Middle frontal gyrus (tissue), 1 donor: Measurements from ENCODE around the gene ZNF366.

Source experiments
- DNase-seq: peaks from one replicate; pipeline ENCODE4 v3.0.0-alpha.2; 2015; ENCODE audit warnings: low spot score; ENCODE audit errors: extremely low spot score

The ZNF366 gene

DNA sequence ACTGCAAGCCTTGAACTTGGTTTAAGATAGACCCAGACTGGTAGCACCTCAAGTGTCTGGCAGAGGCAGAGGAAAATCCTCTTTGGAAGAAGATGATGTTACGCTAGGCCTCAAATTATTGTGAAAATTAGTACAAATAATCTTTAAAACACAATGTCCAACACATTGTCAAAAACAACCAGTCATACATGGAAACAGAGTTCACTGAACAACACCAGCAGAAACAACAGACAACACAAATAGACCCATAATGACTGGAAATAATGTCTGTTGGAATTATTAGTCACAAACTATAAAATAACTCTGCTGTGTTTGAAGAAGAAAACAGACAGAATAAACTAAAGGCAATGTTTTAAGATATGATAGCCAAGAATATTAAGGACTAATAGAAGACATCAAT lies 15.4 kb upstream of the ZNF366 start:
- no peak for DNase-seq

- DNase-seq = no peak
Observed at GRCh38 chr5:72519111-72519510, 11.9 kb upstream of the ZNF366 start.

- no peak for DNase-seq
Observed at GRCh38 chr5:72518001-72518683, 10.9 kb upstream of the ZNF366 start.

DNA sequence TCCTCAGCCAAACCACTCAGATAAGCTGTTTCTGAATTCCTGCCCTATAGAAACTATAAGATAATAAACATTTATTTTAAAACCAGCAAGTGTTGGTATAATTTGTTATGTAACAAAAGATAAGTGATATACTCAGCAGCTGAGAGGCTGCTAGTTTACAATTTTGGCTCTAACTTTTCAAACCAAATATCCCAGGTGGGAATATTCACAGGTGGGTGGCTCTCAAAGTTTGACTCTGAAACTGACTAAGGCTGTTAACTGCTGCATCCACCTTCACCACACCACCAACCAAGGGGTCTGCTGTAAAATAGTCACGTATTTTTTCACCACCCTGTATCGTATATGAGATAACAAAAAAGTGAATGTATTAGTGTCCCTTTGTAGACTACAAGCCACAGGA lies 9.7 kb upstream of the ZNF366 start:
- no peak for DNase-seq

DNA sequence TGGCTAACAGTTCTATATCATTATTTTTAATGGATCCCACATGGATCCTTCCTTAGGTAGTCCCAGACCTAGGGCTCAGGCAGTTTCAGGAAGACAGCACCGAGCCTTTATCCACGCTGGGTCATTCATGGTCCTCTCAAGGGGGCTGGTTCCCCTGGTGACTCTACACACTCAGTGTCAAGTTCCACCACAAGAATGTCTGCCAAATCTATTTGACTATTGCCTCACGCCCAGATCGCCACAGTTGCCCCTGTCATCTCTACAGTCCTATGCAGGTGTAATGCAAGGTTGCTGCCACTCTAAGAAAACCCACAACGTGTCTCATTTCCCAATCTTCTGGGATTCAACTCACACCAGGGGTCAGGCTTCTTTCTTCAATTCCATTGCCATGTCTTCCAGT lies 8.0 kb upstream of the ZNF366 start:
- no peak for DNase-seq

DNA sequence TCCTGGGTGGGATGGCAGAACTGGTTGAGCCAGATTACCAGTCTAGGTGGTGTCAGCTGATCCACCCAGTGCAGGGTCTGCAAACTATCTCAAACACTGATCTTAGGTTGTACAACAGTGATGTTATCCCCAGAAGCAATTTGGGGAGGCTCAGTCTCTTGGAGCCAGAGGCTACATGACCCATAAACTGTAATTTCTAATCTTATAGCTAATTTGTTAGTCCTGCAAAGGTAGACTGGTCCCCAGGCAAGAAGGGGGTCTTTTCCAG lies 5.3 kb upstream of the ZNF366 start:
- no peak for DNase-seq

GRCh38 chr5:72511774-72512592 lies 4.8 kb upstream of the ZNF366 start:
- DNase-seq = no peak

- no peak for DNase-seq
Observed at GRCh38 chr5:72511366-72511765, 4.2 kb upstream of the ZNF366 start.

DNA sequence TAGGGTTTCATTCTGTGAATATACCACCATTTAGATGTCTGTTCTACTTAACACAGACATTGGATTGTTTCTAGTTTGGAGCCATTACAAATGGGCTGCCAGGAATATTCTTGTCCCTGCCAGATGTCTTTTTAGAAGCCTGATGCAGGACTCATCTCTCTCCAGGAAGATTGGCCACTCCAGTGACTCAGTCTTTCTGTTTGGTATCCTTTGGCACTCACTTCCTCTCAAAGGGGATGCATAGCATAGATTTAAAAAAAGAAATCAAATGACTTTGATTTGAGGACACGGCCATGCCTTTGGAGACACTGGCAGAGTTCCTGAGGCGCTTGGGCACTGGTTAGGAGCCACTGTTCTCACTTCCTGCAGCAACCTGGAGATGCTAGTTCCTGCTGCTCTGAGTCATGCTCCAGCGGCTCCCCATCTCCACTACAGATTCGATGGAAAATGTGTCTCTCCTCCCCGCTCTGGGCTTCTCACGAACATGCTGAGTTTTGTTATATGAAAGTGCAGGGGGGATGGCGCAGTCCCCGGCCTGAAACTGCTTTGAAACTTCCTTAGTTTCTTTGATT lies 3.5 kb upstream of the ZNF366 start:
- peak; percentile 53 for DNase-seq

GRCh38 chr5:72509401-72509800 lies 2.2 kb upstream of the ZNF366 start:
- DNase-seq = no peak

DNA sequence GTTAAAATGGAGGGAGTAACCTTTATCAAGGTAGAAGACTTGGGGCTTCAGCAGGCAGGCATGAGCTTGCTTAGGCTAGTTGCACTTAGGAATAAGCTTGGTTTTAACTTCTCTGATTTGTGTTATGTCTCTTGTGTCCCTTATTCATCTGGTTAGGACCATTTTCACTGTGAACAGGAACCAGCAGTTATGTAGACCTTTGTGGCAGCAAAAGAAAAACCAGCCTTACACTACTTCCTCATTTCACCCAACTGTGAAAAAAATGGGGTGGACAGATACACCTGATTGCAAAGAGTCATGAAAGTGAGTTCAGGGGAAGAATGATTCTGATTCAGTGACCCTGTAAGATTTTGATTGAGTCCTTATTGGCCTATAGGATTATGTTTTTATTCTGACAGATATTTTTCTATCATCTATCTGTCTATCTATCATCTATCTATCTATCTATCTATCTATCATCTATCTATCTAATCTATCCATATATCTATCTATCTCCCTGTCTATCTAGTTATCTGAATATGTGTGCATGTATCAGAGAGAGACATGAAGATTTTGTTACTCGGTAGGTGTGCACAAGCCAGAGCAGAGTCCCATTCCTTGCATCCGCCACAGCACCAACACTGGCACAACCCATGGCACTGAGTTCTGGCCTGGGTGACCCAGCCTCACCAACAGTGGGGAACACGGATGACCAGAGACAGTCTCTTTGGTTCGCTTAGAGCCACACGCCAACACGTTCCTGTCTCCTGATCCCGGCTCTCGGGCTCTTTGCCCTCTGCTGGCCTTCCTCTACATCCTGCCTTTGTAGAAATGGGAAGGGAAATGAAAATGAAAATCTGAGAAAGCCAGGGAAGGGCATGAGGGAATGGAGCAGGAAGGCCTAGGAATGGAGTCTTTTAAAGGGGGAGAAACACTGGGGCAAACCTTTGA lies 1.3 kb upstream of the ZNF366 start:
- DNase-seq = no peak

- no peak for DNase-seq
Observed at GRCh38 chr5:72507907-72508238, 663 bp upstream of the ZNF366 start.

DNA sequence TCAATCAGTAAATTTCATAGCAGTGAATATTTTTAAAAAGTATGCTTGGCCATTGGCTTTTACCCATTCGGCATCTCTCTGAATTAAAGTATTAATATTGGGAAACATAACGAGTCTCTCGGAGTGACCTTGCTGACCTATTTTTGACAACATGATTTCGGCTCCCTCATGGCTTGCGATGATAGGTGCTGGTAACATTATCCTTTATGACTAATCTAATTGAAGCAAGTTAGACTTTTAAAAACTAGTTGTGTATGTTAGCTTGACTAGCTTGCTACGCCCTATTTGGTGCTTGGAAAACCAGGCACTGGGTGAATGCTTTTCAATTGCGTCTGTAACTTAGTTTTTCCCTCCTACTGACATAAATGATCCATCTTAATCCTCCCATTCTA lies 1.1 kb downstream of the ZNF366 start:
- no peak for DNase-seq

DNA sequence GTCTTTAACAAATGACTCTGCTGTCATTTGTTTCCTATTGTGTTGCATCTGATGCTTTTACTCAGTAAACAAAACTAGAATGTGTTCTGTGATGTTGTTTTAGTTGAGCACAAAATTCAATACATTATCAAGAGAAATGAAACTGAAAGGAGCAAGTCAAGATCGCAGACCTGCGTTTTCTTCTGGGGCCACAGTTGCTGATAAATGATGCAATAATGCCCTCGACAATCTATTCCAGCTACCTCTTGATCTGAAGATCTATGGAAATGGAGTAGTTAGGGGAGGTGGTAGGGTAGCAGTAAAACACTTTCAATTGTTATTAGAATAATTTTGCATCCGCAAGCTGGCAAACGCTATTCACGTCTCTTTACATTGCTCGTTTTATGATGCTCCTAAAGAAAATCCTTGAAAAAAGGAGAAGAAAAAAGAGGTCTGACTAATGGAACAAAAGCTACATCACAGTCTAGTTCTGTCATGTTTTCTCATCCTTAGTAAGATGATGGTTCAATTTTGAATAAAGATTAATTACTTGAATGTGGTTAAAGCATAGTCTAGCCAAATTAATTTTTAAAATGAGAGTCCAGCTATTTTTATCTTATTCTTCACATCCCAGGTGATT lies 1.6 kb downstream of the ZNF366 start:
- DNase-seq = no peak

DNA sequence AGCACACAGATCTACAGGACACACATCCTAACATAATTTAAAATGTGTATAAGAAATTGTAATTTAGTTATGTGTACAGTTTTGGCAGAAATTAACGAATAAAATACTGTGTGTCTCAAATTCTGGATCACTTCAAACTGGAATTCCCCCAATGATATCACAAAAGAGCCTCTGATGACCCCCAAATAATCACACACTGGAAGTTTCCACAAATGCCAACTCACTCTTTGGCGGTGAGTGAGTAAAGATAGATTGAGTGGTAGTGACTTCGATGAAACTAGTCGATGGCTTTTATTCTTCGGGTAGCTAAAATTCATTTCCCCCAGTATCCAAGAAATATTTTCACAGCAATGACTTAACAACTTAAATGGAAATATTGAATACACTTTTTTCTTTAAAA lies 2.2 kb downstream of the ZNF366 start:
- DNase-seq = no peak

- no peak for DNase-seq
Observed at GRCh38 chr5:72503888-72504491, 3.2 kb downstream of the ZNF366 start.

- no peak for DNase-seq
Observed at GRCh38 chr5:72501488-72501887, 5.7 kb downstream of the ZNF366 start.

DNA sequence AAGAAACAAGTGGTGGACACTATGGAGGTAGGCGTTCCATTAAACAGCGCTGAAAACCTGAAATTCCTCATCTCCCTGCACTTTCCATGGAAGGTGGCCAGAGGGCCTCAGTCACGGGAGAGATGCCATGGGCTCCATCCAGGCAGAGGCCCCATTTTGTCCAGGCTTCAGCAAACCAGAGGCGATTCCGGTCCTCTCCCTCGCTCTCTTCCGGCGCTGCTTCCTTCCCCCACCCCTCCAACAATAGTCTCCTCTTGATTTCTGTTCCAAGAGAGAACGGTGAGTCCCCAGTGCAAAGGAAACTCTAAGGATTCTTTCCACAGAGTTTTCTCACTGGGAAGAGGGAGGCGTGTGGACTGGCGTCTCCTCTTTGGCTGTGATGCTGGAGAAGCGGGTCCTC lies 7.5 kb downstream of the ZNF366 start:
- no peak for DNase-seq

GRCh38 chr5:72499090-72499489 lies 8.1 kb downstream of the ZNF366 start:
- DNase-seq = no peak

DNA sequence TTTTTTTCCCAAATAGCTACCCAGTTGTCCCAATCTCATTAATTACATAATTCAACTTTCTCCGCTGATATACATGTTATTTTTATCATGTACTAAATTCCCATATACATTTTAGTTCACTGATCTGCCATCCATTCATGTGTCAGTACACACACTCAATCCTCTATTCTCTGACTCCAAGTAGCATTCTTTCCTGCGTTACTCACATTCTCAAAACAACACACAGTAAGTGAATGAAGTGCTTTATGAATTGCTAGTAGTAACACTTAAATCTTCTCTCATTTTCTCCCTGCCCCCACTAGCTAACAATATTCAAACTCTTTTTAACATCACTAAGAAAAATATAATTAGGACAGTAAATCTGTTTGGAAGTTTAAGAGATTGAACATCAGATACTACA lies 8.9 kb downstream of the ZNF366 start:
- no peak for DNase-seq

DNA sequence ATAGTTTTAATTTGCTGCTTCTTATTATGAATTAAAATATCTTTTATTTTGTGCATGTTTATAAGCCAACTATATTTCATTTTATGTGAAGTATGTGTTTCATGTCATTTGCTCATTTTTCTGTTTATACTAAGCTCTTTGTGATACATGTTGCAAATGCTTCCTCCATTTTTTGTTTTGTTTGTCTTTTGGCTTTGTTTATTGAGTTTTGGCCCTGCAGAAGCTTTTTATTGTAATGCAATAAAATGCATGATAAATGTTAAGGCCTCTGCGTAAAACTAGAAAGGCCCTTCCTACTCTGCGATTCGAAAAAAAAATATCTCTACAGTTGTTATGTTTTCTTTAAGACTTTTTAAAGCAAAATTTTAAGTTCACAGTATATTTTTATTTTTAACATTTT lies 9.4 kb downstream of the ZNF366 start:
- DNase-seq = no peak
